T1000 (cell line): ENCODE measurements around the gene UBR1.
A peak's percentile ranks its signal among the peaks of the same experiment; 100 is the strongest.
"Not testable (repeated sequence)": the region's sequence is repeated elsewhere in the genome, so short reads cannot be mapped to it uniquely, and the experiment has no call there.

Experiments used
- DNase-seq: peaks from one replicate; lab custom pipeline; 2025; ENCODE audit warnings: mixed read lengths; lab: John Stamatoyannopoulos, UW

Gene UBR1

GRCh38 chr15:42973114-42973513, 132.7 kb downstream of the UBR1 start:
- DNase-seq: no peak

GRCh38 chr15:42971830-42972229, 134.0 kb downstream of the UBR1 start:
- no peak for DNase-seq

GRCh38 chr15:42964476-42964875, 141.4 kb downstream of the UBR1 start:
- no peak for DNase-seq

- no peak for DNase-seq
These were observed 150.3 kb downstream of the UBR1 start for GRCh38 chr15:42955518-42955917.

- no peak for DNase-seq
These were observed 151.5 kb downstream of the UBR1 start for GRCh38 chr15:42954291-42954690.

- not testable (repeated sequence) for DNase-seq
These were observed 156.9 kb downstream of the UBR1 start for GRCh38 chr15:42948898-42949297.

- DNase-seq: no peak
These were observed 165.3 kb downstream of the UBR1 start for GRCh38 chr15:42940527-42940926.

- DNase-seq: no peak
These were observed 166.0 kb downstream of the UBR1 start for GRCh38 chr15:42939841-42940240.

- DNase-seq: no peak
These were observed 168.7 kb downstream of the UBR1 start for GRCh38 chr15:42937143-42937542.

GRCh38 chr15:42933886-42934667, 171.8 kb downstream of the UBR1 start:
- DNase-seq: no peak

- no peak for DNase-seq
These were observed 172.9 kb downstream of the UBR1 start for GRCh38 chr15:42932833-42933515.

GRCh38 chr15:42931702-42932486, 173.9 kb downstream of the UBR1 start:
- DNase-seq: no peak

GRCh38 chr15:42929306-42929848, 176.5 kb downstream of the UBR1 start:
- no peak for DNase-seq

GRCh38 chr15:42921342-42921731, 184.5 kb downstream of the UBR1 start:
- DNase-seq: no peak

GRCh38 chr15:42920519-42921341, 185.1 kb downstream of the UBR1 start, which contains the start of gene TTBK2:
TSS of gene TTBK2 (minus strand) at chr15:42920778. CDS start at chr15:42878617, 42,161 bp downstream.
- peak; percentile 96 for DNase-seq

GRCh38 chr15:42919799-42920518, 185.9 kb downstream of the UBR1 start:
- peak; percentile 7 for DNase-seq

GRCh38 chr15:42919308-42919707, 186.5 kb downstream of the UBR1 start:
- no peak for DNase-seq

- no peak for DNase-seq
These were observed 187.8 kb downstream of the UBR1 start for GRCh38 chr15:42918047-42918446.

GRCh38 chr15:42915654-42916315, 190.1 kb downstream of the UBR1 start:
- no peak for DNase-seq
